GF-D8 (cell line): Measurements from ENCODE around the gene PDLIM5.
"Not testable (repeated sequence)": the region's sequence is repeated elsewhere in the genome, so short reads cannot be mapped to it uniquely, and the experiment has no call there.

Source experiments
- DNase-seq: peaks from one replicate; lab custom pipeline; 2025; lab: John Stamatoyannopoulos, UW

PDLIM5 gene

GRCh38 chr4:94653095-94653649, 201.4 kb downstream of the PDLIM5 start:
- DNase-seq = no peak

GRCh38 chr4:94653984-94654609, 202.4 kb downstream of the PDLIM5 start:
- DNase-seq = no peak

- no peak for DNase-seq
These were observed 203.0 kb downstream of the PDLIM5 start for GRCh38 chr4:94654714-94655113.

- no peak for DNase-seq
These were observed 208.9 kb downstream of the PDLIM5 start for GRCh38 chr4:94660614-94661013.

- DNase-seq = not testable (repeated sequence)
These were observed 213.3 kb downstream of the PDLIM5 start for GRCh38 chr4:94665021-94665420.

GRCh38 chr4:94665500-94666404, 214.0 kb downstream of the PDLIM5 start:
- no peak for DNase-seq

- no peak for DNase-seq
These were observed 217.0 kb downstream of the PDLIM5 start for GRCh38 chr4:94668724-94669123.

GRCh38 chr4:94669672-94670664, 218.2 kb downstream of the PDLIM5 start:
- DNase-seq = no peak

- no peak for DNase-seq
These were observed 219.4 kb downstream of the PDLIM5 start for GRCh38 chr4:94671113-94671512.

- no peak for DNase-seq
These were observed 222.2 kb downstream of the PDLIM5 start for GRCh38 chr4:94673961-94674360.

- DNase-seq = no peak
These were observed 225.2 kb downstream of the PDLIM5 start for GRCh38 chr4:94676970-94677369.

- no peak for DNase-seq
These were observed 227.2 kb downstream of the PDLIM5 start for GRCh38 chr4:94678896-94679295.

- no peak for DNase-seq
These were observed 228.6 kb downstream of the PDLIM5 start for GRCh38 chr4:94680176-94680862.

- DNase-seq = no peak
These were observed 234.3 kb downstream of the PDLIM5 start for GRCh38 chr4:94686086-94686485.

GRCh38 chr4:94689155-94689860, 237.6 kb downstream of the PDLIM5 start:
- DNase-seq = no peak

GRCh38 chr4:94690851-94691254, 239.1 kb downstream of the PDLIM5 start:
- no peak for DNase-seq

- DNase-seq = no peak
These were observed 239.8 kb downstream of the PDLIM5 start for GRCh38 chr4:94691552-94691951.

- no peak for DNase-seq
These were observed 243.6 kb downstream of the PDLIM5 start for GRCh38 chr4:94695384-94695783.

GRCh38 chr4:94698187-94698586, 246.4 kb downstream of the PDLIM5 start:
- DNase-seq = no peak

- no peak for DNase-seq
These were observed 248.6 kb downstream of the PDLIM5 start for GRCh38 chr4:94700298-94700697.
